Stimulated activated naive CD8-positive, alpha-beta T cell treated with anti-CD3 and anti-CD28 coated beads, Interleukin-15, amount 100 ng/mL, for 72 hours (primary cell): ENCODE results near the gene DENND6B.
A peak's percentile ranks its signal among the peaks of the same experiment; 100 is the strongest.

ENCODE experiments used
- ATAC-seq: fragments of 150-1000 bp; cut with Tn5 transposase; 2 replicates; pipeline ENCODE4 v1.10.0; 2021; ENCODE audit warnings: mild to moderate bottlenecking, moderate library complexity
- DNase-seq, 2 donors: peaks; one replicate each; pipeline ENCODE4 v3.0.0; 2021 to 2022
- H3K27ac Mint-ChIP-seq, 2 donors: one replicate each; pipeline ENCODE4 v1.8.0; 2022; ENCODE audit warnings: mild to moderate bottlenecking in 2 of 2, mixed read lengths in 2 of 2, moderate library complexity in 2 of 2
- H3K27me3 Mint-ChIP-seq: one replicate; pipeline ENCODE4 v1.8.0; 2022; ENCODE audit warnings: mixed read lengths
- H3K4me1 Mint-ChIP-seq: one replicate; pipeline ENCODE4 v1.8.0; 2022; ENCODE audit warnings: mild to moderate bottlenecking, mixed read lengths
- H3K4me3 Mint-ChIP-seq, 2 donors: one replicate each; pipeline ENCODE4 v1.8.0; 2022; ENCODE audit warnings: mild to moderate bottlenecking in 2 of 2, mixed read lengths in 2 of 2, moderate library complexity in 1 of 2
- H3K9me3 Mint-ChIP-seq, 2 donors: one replicate each; pipeline ENCODE4 v1.8.0; 2022; ENCODE audit warnings: mixed read lengths in 2 of 2

DENND6B gene

DNA sequence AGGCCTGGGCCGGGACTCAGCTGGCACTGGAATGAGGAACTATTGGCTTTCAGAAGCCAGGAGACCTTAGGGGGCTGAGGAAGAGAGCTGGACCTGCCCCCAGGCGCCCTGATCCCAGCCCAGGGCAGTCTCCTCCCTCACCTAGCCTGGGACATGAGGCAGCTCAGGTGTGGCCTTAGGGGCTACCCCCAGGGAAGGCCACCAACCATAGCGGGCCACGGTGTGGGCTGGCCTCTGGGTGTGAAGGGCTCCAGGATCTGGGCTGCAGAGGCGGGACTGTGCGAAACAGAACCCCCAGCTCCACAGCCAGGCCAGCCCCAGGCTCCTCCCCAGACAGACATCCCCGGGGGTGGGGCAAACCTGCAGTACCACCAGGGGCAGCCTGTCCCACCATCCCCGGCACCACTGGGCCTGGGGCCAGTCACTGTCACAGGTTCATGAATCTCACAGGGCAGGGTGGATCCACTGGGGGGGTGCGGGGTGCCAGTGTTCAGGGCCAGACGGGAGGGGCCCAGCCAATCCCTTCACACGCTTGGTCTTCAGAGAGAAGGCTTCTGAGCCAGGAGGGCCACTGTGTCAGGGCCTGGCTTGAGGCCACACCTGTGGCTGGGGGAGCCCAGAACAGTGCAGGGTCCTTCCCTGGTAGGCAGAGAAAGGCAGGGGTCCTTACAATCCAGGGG, 22.8 kb downstream of the DENND6B start:
- ATAC-seq (no peak), DNase-seq (no peak)
- peak overlapping the region in 1 of 2 donors; percentile 26 for H3K4me3 Mint-ChIP-seq
- H3K9me3 Mint-ChIP-seq: no peaks in the 10 kb centered on the region
- H3K27ac Mint-ChIP-seq: peak overlapping the region in 1 of 2 donors; percentile 67
- peaks cover 68% of the 10 kb centered on the region for H3K27me3 Mint-ChIP-seq
- H3K4me1 Mint-ChIP-seq: peaks cover 52% of the 10 kb centered on the region

DNA sequence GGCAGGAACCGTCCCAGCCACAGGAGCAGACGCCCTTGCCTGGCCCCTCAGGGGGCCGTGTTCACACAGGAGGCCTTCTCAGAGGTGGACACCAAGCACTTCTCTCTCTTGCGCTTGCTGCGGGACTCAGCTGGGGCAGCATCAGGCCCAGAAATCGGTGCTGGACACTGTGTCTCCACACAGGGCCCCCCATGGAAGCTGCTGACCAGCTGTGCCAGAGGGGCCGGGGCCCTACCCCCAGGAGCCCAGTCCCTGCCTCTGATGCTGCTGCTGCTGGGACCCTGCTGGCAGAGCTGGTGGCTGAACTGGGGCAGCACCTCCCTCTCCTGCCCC, 23.3 kb downstream of the DENND6B start:
- Mint-ChIP-seq H3K4me1 (peaks cover 47% of the 10 kb centered on the region), H3K9me3 (no peaks in the 10 kb centered on the region), H3K27ac (no peak overlapping the region), H3K27me3 (peaks cover 68% of the 10 kb centered on the region), H3K4me3 (no peak overlapping the region)
- DNase-seq (no peak), ATAC-seq (no peak)

DNA sequence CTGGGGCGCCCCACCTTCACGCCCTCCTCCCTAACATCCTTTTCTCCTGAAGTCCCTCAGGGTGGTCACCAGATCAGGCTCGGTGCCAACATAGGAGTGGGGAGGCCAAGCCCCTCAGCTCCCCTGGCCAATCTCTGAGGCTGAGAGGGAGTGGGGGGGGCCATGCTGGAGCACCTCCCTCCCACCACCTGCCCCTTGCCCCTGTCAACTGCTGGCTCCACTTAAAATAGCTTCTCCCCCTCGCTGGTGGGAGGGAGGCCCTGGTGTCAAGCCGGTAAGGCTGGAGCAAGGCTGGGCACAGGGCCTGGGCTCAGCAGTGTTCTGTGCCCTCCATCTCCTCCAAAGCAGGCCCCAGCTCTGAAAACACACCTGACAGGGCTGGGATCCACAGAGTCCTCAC, 24.2 kb downstream of the DENND6B start:
- H3K4me1 Mint-ChIP-seq: peaks cover 46% of the 10 kb centered on the region
- no peak overlapping the region for H3K4me3 Mint-ChIP-seq
- ATAC-seq: no peak
- peaks cover 76% of the 10 kb centered on the region for H3K27me3 Mint-ChIP-seq
- no peak for DNase-seq
- H3K27ac Mint-ChIP-seq: peak overlapping the region in 1 of 2 donors; percentile 74
- no peaks in the 10 kb centered on the region for H3K9me3 Mint-ChIP-seq

DNA sequence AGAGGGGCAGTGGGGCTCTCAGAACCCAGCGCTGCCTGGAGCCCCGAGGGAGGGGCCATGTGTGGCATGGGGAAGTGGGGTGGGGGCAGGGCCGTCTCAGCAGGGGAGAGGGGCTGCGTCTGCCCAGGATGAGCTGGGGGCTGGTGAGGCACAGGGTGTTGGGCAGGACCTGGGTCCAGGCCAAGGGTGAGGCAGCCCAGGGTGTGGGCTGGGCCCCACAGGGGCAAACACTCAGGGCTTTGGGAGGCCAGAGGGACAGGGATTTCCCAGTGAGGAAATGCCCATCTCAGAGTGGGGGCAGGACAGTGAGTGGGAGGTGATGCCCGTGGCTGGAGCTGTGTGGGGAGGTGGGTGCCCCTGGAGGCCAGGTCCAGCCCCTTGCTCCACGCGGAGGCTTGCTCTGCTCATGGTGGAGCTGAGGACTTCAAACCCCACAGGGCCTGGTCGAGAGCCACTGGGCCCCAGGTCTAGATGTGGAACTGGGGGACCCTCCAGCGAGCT, 24.7 kb downstream of the DENND6B start:
- Mint-ChIP-seq H3K4me1 (peaks cover 46% of the 10 kb centered on the region), H3K4me3 (no peak overlapping the region), H3K9me3 (no peaks in the 10 kb centered on the region), H3K27me3 (peaks cover 78% of the 10 kb centered on the region), H3K27ac (peak overlapping the region in 1 of 2 donors; percentile 54)
- DNase-seq (no peak), ATAC-seq (no peak)

DNA sequence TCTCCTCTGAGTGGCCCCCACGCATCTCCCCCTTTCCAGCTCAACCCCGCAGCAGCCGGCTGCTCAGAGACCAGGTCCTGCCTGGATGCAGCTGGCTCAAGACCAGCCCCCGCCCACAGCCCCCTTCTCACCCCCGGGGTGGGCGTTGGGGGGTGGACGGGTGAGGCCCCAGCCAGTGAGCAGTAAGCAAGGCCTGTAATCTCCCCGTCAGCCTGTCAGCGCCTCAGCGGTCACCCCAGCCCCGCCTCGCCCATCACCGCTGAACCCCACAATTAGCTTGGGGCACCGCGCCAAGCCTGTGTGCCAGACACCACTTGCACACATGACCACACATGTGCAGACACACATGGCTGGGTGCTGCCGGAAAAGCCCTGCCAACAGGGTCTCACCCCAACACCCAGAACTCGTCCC, 25.2 kb downstream of the DENND6B start:
- Mint-ChIP-seq H3K27me3 (peaks cover 78% of the 10 kb centered on the region), H3K4me3 (no peak overlapping the region), H3K9me3 (no peaks in the 10 kb centered on the region), H3K4me1 (peaks cover 46% of the 10 kb centered on the region), H3K27ac (no peak overlapping the region)
- no peak for DNase-seq
- no peak for ATAC-seq

DNA sequence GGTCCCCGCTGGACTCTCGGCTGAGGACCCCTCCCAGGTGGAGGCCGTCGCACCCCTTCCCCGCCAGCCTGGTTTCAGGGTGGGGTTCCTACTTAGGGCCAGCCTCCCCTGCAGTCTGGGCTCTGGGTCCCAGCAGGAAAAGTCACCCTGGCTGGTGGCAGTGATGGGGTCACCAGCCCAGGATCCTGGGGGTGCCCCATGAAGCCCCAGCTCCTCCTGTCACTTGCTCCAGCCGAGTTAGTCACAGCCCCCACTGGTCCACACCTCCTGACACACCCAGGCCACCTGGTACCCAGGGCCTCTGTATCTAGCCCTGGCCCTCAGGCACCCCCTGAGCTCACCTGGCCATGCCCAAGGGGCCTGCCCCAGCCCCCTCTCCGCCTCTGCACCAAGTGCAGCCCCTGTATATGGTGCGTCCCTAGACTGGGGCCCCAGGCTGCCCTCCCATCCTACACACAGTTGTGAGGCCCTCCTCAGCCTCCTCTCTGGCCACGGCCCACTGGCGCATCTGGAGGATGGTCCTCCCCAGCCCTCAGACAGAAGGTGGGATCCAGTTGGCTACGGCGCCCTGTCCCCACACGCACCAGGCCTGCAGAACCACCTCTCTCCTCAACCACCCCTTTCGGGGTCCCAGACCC, 26.1 kb downstream of the DENND6B start:
- DNase-seq: no peak
- peaks cover 38% of the 10 kb centered on the region for H3K4me1 Mint-ChIP-seq
- no peak overlapping the region for H3K4me3 Mint-ChIP-seq
- ATAC-seq: no peak
- no peaks in the 10 kb centered on the region for H3K9me3 Mint-ChIP-seq
- peaks cover 69% of the 10 kb centered on the region for H3K27me3 Mint-ChIP-seq
- H3K27ac Mint-ChIP-seq: peak overlapping the region in 1 of 2 donors; percentile 81

DNA sequence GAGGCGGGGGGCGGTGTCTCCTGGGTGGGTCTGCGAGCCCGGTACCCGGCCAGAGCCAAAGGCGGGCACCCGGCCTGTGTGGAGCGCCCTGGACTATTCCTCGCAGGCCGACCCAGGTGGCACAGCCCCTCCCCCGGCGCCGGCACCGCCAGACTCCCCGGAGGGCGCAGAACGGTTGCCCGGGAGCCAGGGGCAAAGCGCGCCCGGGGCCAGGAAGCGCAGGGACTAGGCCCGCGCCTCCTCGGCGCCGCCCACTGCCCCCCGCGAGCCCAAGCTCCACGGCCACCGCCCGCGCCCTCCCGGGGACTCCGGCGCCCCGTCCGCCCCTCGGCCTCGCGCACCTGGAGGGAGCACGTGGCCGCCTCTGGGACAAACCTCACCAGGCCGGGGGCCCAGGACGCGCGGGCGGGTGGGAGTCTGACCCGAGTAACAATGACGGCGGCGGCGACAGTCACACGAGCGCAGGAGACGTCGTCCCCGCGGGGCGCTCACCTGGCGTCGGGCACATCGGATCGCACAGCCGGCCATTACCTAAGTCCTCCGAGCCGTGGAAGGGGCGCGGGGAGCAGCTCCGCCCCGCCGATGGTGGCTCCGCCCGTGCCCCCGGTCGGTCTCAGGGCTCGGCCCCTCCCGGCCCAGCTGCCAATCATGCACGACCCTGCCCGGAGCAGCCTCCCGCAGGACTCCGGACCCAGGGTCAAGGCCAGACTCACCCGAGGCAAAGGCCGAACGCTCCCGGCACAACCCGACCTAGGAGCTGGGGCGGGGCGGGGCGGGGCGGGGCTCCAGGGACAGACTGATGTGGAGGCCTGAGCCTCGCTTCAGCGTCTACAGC, 26.8 kb downstream of the DENND6B start:
- no peaks in the 10 kb centered on the region for H3K9me3 Mint-ChIP-seq
- DNase-seq (no peak), ATAC-seq (peak; percentile 30)
- H3K27me3 Mint-ChIP-seq: peaks cover 62% of the 10 kb centered on the region
- H3K4me1 Mint-ChIP-seq: peaks cover 31% of the 10 kb centered on the region
- H3K4me3 Mint-ChIP-seq: no peak overlapping the region
- H3K27ac Mint-ChIP-seq: no peak overlapping the region

DNA sequence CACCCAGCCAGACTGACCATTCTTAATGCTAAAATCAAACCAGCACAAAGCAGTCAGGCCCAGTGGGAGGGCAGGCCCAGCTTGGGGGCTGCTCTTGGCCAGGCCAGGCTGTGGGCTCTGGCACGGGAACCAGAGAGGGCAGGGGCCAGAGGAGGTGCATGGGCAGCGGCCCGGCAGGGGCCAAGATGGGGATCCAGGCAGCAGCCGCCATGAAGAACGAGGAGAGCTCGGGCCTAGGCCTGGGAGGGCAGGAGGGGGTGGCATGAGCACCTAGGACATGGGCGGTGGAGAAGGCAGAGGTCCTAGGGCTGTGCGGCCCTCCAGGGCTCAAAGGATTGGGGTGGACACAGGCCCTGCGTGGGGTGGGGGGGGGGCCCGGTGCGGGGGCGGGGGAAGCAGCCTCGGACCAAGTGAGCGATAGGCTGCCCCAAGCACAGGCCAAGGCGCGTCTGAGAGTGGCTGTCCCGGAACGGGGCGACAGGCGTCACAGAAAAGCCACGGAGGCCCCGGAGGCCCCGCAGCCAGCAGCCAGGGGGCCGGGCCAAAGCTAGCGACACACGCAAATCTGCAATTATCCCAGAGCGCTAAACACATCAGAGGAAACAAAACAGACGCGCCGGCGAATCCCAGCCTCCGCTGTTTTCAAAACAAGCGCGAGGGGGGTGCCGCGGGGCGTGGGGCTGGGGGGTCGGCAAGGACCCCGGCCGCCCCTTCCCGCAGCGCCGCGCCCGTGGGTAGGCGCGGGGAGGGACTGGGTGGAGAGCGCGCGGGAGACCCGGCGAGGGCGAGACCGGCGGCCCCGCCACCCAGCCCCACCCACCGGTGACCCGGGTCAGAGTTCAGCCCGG, 27.7 kb downstream of the DENND6B start:
- no peaks in the 10 kb centered on the region for H3K9me3 Mint-ChIP-seq
- peaks cover 30% of the 10 kb centered on the region for H3K4me1 Mint-ChIP-seq
- H3K27ac Mint-ChIP-seq: no peak overlapping the region
- ATAC-seq (peak; percentile 53), DNase-seq (no peak)
- peaks cover 54% of the 10 kb centered on the region for H3K27me3 Mint-ChIP-seq
- H3K4me3 Mint-ChIP-seq: peak overlapping the region in 1 of 2 donors; percentile 68

DNA sequence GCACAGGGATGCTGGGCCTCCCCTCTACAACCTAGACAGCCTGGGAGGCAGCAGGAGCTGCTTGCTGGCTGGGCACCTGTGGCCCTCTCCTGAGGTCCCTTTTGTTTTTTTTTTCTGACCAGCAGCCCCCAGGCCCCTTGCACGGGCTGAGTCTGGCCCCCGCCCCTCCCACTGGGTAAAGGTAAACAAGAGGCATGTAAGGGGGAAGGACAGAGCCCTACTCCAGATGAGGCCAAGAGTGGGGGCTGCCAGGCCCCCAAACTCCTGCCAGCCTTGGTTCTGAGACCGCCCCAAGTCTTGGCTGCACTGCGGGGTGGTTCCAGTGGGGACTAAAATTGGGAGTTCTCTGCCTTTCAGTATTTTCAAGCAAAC, 28.6 kb downstream of the DENND6B start:
- H3K27me3 Mint-ChIP-seq: peaks cover 46% of the 10 kb centered on the region
- H3K4me1 Mint-ChIP-seq: peaks cover 24% of the 10 kb centered on the region
- H3K27ac Mint-ChIP-seq: no peak overlapping the region
- ATAC-seq (no peak), DNase-seq (no peak)
- H3K9me3 Mint-ChIP-seq: no peaks in the 10 kb centered on the region
- H3K4me3 Mint-ChIP-seq: no peak overlapping the region

DNA sequence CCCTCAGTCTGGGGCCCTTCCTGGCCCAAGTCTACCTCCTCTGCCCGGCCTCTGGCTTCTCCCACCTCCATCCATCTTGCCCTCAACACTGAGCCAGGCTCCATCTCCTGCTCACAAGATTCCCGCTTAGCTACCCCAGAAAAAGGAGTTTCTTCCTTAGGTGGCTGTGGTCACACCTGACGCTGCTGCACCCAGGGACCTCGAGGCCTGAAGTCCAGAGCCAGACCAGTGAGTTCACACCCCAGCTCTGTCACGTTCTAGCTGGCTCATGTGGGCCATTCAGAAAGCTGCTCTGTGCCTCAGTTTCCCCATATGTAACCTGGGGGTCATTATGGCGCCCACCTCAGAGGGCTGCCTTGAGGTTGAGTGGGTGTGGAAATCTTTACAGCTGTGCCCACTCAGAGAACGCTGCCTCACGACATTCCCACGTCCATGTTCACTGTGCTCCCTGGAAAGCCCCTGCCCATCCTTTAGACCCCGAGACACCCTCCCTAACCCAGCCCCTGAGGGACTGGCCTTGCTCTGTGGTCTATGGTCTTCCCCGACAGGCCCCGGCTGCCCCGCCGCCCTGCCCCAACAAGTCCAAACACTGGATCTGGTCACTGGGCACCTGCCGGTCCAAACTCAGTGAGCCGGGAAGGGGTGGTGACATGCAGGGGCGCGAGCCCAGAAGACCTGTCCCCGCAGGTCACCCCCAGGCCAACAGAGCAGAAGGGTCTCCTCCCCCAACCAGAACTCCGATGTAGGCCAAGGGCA, 29.1 kb downstream of the DENND6B start:
- H3K4me3 Mint-ChIP-seq: no peak overlapping the region

DNA sequence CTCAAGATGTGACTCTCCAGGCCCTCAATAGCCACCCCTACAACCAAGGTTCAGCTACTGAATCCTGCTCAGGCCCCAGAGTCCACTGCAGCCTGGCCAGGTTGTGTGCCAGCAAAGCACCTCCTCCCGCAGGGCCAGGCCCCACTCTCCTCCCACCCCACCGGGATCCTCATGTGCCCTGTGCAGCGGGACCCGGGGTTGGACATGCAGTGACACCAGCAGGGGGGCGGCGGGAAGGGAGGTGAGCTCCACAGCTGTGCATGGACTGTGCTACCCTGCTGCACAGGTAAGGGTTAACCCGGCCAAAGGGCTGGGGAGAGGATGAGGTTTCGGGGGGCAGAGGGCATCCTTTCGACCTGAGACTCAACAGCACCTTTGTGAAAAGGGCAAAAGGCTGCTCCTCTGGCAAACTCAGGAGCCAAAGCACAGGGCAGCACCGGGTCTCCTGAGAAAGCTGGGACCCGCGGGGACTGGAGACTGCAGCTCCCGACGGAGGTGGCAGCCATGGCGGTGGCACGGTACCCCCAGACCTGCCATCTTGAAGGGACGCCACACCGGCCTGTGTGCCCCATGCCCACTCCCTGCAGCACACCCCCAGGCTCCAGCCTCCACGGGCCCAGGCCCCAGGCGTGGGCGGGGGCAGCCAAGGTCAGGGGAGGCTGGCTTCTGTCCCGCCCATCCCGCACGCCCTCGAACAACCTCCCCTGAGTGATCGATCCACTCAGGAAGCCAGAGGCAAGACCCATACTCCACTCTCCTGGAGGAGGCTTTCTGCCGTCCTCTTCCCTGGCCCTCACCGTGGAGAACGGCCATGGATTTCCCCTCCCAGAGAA, 29.9 kb downstream of the DENND6B start:
- no peak overlapping the region for H3K4me3 Mint-ChIP-seq
- no peak overlapping the region for H3K27ac Mint-ChIP-seq
- DNase-seq (no peak), ATAC-seq (no peak)
- peaks cover 32% of the 10 kb centered on the region for H3K27me3 Mint-ChIP-seq
- peaks cover 28% of the 10 kb centered on the region for H3K4me1 Mint-ChIP-seq
- H3K9me3 Mint-ChIP-seq: no peaks in the 10 kb centered on the region

More for the DNA sequence above, 29.1 kb downstream of the DENND6B start:
- H3K27me3 Mint-ChIP-seq: peaks cover 40% of the 10 kb centered on the region
- ATAC-seq: no peak
- no peak overlapping the region for H3K27ac Mint-ChIP-seq
- peaks cover 23% of the 10 kb centered on the region for H3K4me1 Mint-ChIP-seq
- DNase-seq: no peak
- H3K9me3 Mint-ChIP-seq: no peaks in the 10 kb centered on the region

DNA sequence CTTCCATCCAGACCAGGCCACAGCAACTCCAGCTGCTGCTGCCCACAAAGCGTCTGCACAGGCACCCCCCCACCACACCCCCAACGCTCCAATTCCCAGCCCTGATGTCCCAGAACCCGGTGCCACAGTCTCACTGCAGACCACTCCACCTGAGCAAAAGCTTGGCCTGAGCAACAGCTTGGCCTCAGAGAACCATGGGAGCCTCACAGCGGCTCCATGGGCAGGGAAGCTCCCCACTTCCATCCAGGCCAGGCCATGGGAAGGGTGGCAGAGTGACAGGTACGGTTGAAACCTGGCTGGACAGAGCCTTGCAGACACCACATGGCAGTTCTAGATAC, 32.5 kb downstream of the DENND6B start:
- Mint-ChIP-seq H3K9me3 (no peaks in the 10 kb centered on the region), H3K4me1 (peaks cover 32% of the 10 kb centered on the region), H3K4me3 (peak overlapping the region; percentile 80), H3K27me3 (peaks cover 19% of the 10 kb centered on the region), H3K27ac (peak overlapping the region; percentile 63 to 89)
- DNase-seq (no peak), ATAC-seq (no peak)

DNA sequence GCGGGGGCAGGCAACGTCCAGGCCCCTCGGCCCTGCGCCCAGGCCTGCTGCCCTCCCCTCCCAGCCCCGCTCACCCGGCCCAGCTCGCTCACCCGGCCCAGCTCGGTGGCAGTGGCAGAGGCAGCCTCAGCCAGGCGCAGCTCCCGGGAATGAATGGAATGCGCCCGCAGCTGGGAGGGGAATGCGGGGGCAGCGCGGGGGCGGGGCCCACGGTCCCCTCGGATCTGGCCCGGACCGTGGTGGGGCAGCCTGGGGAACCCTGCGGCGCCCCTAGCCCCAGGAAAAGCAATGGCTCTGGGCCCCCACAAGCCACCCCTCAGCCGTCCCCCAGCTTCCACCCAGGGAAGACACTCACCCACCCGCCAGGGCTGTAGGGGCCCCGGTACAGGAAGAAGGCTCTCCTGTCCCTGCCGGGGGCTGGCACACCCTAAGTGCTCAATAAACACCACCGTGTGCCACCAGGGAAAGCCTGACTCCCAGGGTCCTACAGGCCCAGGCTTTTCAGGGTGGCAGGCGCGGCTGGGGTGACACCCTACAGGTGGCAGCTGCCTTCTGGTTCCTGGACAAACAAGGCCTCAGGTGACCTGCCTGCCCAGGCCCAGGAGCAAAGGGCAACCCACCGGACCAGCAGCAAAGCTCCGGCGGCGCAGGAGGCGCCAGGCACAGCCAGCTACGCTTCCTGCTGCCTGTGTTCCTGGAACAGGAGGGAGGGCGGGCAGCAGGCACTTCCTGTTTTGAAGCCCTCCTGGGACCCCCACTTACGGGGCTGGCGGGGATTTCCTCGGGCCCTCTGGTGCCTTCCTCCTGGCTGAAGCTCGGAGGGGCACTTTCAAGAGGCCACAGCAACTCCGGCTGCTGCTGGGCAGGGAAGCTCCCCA, 33.1 kb downstream of the DENND6B start:
- peak; percentile 68 for ATAC-seq
- peaks cover 32% of the 10 kb centered on the region for H3K4me1 Mint-ChIP-seq
- peaks cover 13% of the 10 kb centered on the region for H3K27me3 Mint-ChIP-seq
- DNase-seq: peak in 1 of 2 donors; percentile 54
- H3K27ac Mint-ChIP-seq: peak overlapping the region; percentile 63 to 89
- H3K4me3 Mint-ChIP-seq: peak overlapping the region; percentile 80
- no peaks in the 10 kb centered on the region for H3K9me3 Mint-ChIP-seq
